Activated naive CD8-positive, alpha-beta T cell treated with anti-CD3 and anti-CD28 coated beads for 36 hours (primary cell): ENCODE results near the gene KCNQ5. TPM values are rescaled to one million over a fixed set of nuclear protein-coding genes. Genes with fewer than 3 reads are reported as not detected.

Source experiments
- DNase-seq: peaks from one replicate; pipeline ENCODE4 v3.0.0; 2021
- H3K27ac Mint-ChIP-seq: one replicate; pipeline ENCODE4 v1.8.0; 2022; ENCODE audit warnings: mild to moderate bottlenecking, moderate library complexity, mixed read lengths
- H3K27me3 Mint-ChIP-seq: one replicate; pipeline ENCODE4 v1.8.0; 2022; ENCODE audit warnings: mild to moderate bottlenecking, mixed read lengths
- H3K36me3 Mint-ChIP-seq: one replicate; pipeline ENCODE4 v1.8.0; 2021; ENCODE audit warnings: mild to moderate bottlenecking, mixed read lengths
- H3K4me1 Mint-ChIP-seq: one replicate; pipeline ENCODE4 v1.8.0; 2021; ENCODE audit warnings: mixed read lengths
- H3K4me3 Mint-ChIP-seq: one replicate; pipeline ENCODE4 v1.8.0; 2022; ENCODE audit warnings: mild to moderate bottlenecking, moderate library complexity, mixed read lengths
- H3K9me3 Mint-ChIP-seq: one replicate; pipeline ENCODE4 v1.8.0; 2022; ENCODE audit warnings: mixed read lengths
- total RNA-seq, 2 experiments: library from RNA; stranded (reverse); gene quantifications; one replicate each; pipeline ENCODE4 v1.2.3, GENCODE V29; 2021

KCNQ5 gene
- total RNA-seq, 2 experiments from 2014 or later: 15.8 TPM

GRCh38 chr6:72770959-72771358 is 149.1 kb downstream of the KCNQ5 start:
- H3K9me3 Mint-ChIP-seq: no peaks in the 10 kb centered on the region

GRCh38 chr6:72776456-72776855 is 154.6 kb downstream of the KCNQ5 start:
- no peak overlapping the region for H3K27ac Mint-ChIP-seq
- no peak overlapping the region for H3K4me3 Mint-ChIP-seq
- H3K27me3 Mint-ChIP-seq: no peaks in the 10 kb centered on the region
- peaks cover 3% of the 10 kb centered on the region for H3K4me1 Mint-ChIP-seq
- no peaks in the 10 kb centered on the region for H3K9me3 Mint-ChIP-seq
- H3K36me3 Mint-ChIP-seq: peaks cover 12% of the 10 kb centered on the region
- DNase-seq: no peak

More at GRCh38 chr6:72770959-72771358, 149.1 kb downstream of the KCNQ5 start:
- Mint-ChIP-seq H3K27ac (no peak overlapping the region), H3K27me3 (no peaks in the 10 kb centered on the region), H3K36me3 (peaks cover 4% of the 10 kb centered on the region), H3K4me3 (no peak overlapping the region), H3K4me1 (peaks cover 1% of the 10 kb centered on the region)
- DNase-seq: no peak

- no peaks in the 10 kb centered on the region for H3K9me3 Mint-ChIP-seq
- no peaks in the 10 kb centered on the region for H3K27me3 Mint-ChIP-seq
- H3K4me3 Mint-ChIP-seq: no peak overlapping the region
- DNase-seq: no peak
- peaks cover 2% of the 10 kb centered on the region for H3K4me1 Mint-ChIP-seq
- H3K27ac Mint-ChIP-seq: no peak overlapping the region
- H3K36me3 Mint-ChIP-seq: peaks cover 15% of the 10 kb centered on the region
Measured at GRCh38 chr6:72781624-72782023, 159.8 kb downstream of the KCNQ5 start.

GRCh38 chr6:72783035-72783434 is 161.2 kb downstream of the KCNQ5 start:
- H3K4me3 Mint-ChIP-seq: no peak overlapping the region

GRCh38 chr6:72783666-72784065 is 161.8 kb downstream of the KCNQ5 start:
- no peak overlapping the region for H3K27ac Mint-ChIP-seq
- H3K4me3 Mint-ChIP-seq: no peak overlapping the region

More at GRCh38 chr6:72783035-72783434, 161.2 kb downstream of the KCNQ5 start:
- Mint-ChIP-seq H3K4me1 (peaks cover 4% of the 10 kb centered on the region), H3K9me3 (no peaks in the 10 kb centered on the region), H3K27me3 (no peaks in the 10 kb centered on the region), H3K36me3 (peaks cover 10% of the 10 kb centered on the region), H3K27ac (no peak overlapping the region)
- no peak for DNase-seq

GRCh38 chr6:72784071-72784470 is 162.2 kb downstream of the KCNQ5 start:
- Mint-ChIP-seq H3K36me3 (peaks cover 9% of the 10 kb centered on the region), H3K27me3 (no peaks in the 10 kb centered on the region), H3K9me3 (no peaks in the 10 kb centered on the region), H3K4me3 (no peak overlapping the region), H3K4me1 (peaks cover 6% of the 10 kb centered on the region), H3K27ac (no peak overlapping the region)
- no peak for DNase-seq

More at GRCh38 chr6:72783666-72784065, 161.8 kb downstream of the KCNQ5 start:
- Mint-ChIP-seq H3K27me3 (no peaks in the 10 kb centered on the region), H3K36me3 (peaks cover 10% of the 10 kb centered on the region), H3K9me3 (no peaks in the 10 kb centered on the region), H3K4me1 (peaks cover 6% of the 10 kb centered on the region)
- no peak for DNase-seq

- Mint-ChIP-seq H3K9me3 (no peaks in the 10 kb centered on the region), H3K36me3 (peaks cover 6% of the 10 kb centered on the region), H3K27ac (no peak overlapping the region), H3K4me3 (no peak overlapping the region), H3K27me3 (no peaks in the 10 kb centered on the region), H3K4me1 (peaks cover 6% of the 10 kb centered on the region)
- DNase-seq: no peak
Measured at GRCh38 chr6:72784581-72784980, 162.7 kb downstream of the KCNQ5 start.

GRCh38 chr6:72787391-72788031 is 165.6 kb downstream of the KCNQ5 start:
- no peaks in the 10 kb centered on the region for H3K27me3 Mint-ChIP-seq
- H3K9me3 Mint-ChIP-seq: no peaks in the 10 kb centered on the region
- H3K27ac Mint-ChIP-seq: no peak overlapping the region
- no peak overlapping the region for H3K4me3 Mint-ChIP-seq
- H3K36me3 Mint-ChIP-seq: peaks cover 9% of the 10 kb centered on the region
- H3K4me1 Mint-ChIP-seq: peaks cover 6% of the 10 kb centered on the region
- no peak for DNase-seq

GRCh38 chr6:72788188-72788587 is 166.3 kb downstream of the KCNQ5 start:
- Mint-ChIP-seq H3K9me3 (no peaks in the 10 kb centered on the region), H3K4me3 (no peak overlapping the region), H3K36me3 (peaks cover 9% of the 10 kb centered on the region), H3K4me1 (peaks cover 6% of the 10 kb centered on the region), H3K27ac (no peak overlapping the region), H3K27me3 (no peaks in the 10 kb centered on the region)
- DNase-seq: no peak

GRCh38 chr6:72789145-72789544 is 167.3 kb downstream of the KCNQ5 start:
- Mint-ChIP-seq H3K4me3 (no peak overlapping the region), H3K27ac (no peak overlapping the region), H3K4me1 (peaks cover 6% of the 10 kb centered on the region), H3K27me3 (no peaks in the 10 kb centered on the region), H3K36me3 (peaks cover 8% of the 10 kb centered on the region), H3K9me3 (no peaks in the 10 kb centered on the region)
- DNase-seq: no peak

- Mint-ChIP-seq H3K27ac (no peak overlapping the region), H3K4me1 (peaks cover 6% of the 10 kb centered on the region), H3K4me3 (no peak overlapping the region), H3K36me3 (peaks cover 11% of the 10 kb centered on the region), H3K27me3 (no peaks in the 10 kb centered on the region), H3K9me3 (no peaks in the 10 kb centered on the region)
- no peak for DNase-seq
Measured at GRCh38 chr6:72792692-72793091, 170.8 kb downstream of the KCNQ5 start.

GRCh38 chr6:72793641-72794395 is 172.0 kb downstream of the KCNQ5 start:
- Mint-ChIP-seq H3K9me3 (no peaks in the 10 kb centered on the region), H3K4me3 (no peak overlapping the region), H3K4me1 (peaks cover 7% of the 10 kb centered on the region), H3K27me3 (no peaks in the 10 kb centered on the region), H3K27ac (no peak overlapping the region), H3K36me3 (peaks cover 14% of the 10 kb centered on the region)
- no peak for DNase-seq

- H3K27ac Mint-ChIP-seq: no peak overlapping the region
- H3K4me3 Mint-ChIP-seq: no peak overlapping the region
- peaks cover 4% of the 10 kb centered on the region for H3K4me1 Mint-ChIP-seq
- no peak for DNase-seq
- H3K9me3 Mint-ChIP-seq: peaks cover 2% of the 10 kb centered on the region
- peaks cover 16% of the 10 kb centered on the region for H3K36me3 Mint-ChIP-seq
- no peaks in the 10 kb centered on the region for H3K27me3 Mint-ChIP-seq
Measured at GRCh38 chr6:72798196-72798595, 176.3 kb downstream of the KCNQ5 start.

- H3K27ac Mint-ChIP-seq: no peak overlapping the region
- H3K27me3 Mint-ChIP-seq: no peaks in the 10 kb centered on the region
- no peaks in the 10 kb centered on the region for H3K9me3 Mint-ChIP-seq
- peaks cover 11% of the 10 kb centered on the region for H3K36me3 Mint-ChIP-seq
- peaks cover 7% of the 10 kb centered on the region for H3K4me1 Mint-ChIP-seq
- no peak for DNase-seq
- no peak overlapping the region for H3K4me3 Mint-ChIP-seq
Measured at GRCh38 chr6:72809746-72810379, 188.0 kb downstream of the KCNQ5 start.

- no peak for DNase-seq
- H3K9me3 Mint-ChIP-seq: no peaks in the 10 kb centered on the region
- peaks cover 13% of the 10 kb centered on the region for H3K36me3 Mint-ChIP-seq
- no peak overlapping the region for H3K27ac Mint-ChIP-seq
- no peaks in the 10 kb centered on the region for H3K27me3 Mint-ChIP-seq
- H3K4me1 Mint-ChIP-seq: peaks cover 8% of the 10 kb centered on the region
- no peak overlapping the region for H3K4me3 Mint-ChIP-seq
Measured at GRCh38 chr6:72810571-72811280, 188.9 kb downstream of the KCNQ5 start.
